K562 (cell line): Measurements from ENCODE around the gene KRTAP20-1. TPM values are rescaled to one million over a fixed set of nuclear protein-coding genes. Genes with fewer than 3 reads are reported as not detected.

Experiments used
- ATAC-seq: fragments of 200-7000 bp; cut with Tn5 transposase; 3 replicates; pipeline ENCODE4 v1.9.1; 2020; ENCODE audit warnings: moderate library complexity
- BruUV-seq: library from RNA; stranded (reverse); fragments of 400-500 nt; replicated peaks from 2 replicates; lab custom pipeline; 2021; lab: Mats Ljungman, UMichigan
- CTCF ChIA-PET: fragments of 300-600 bp; formaldehyde crosslinking; extraction: SDS; loops from one replicate; lab custom pipeline; 2021; ENCODE audit warnings: low intra/inter-chr PET ratio; lab: Yijun Ruan, JAX
- POLR2A ChIA-PET: fragments of 300-600, 350-650 bp; sonication (Branson Sonifier 250); formaldehyde crosslinking; extraction: SDS; loops from one replicate; lab custom pipeline; 2021; ENCODE audit warnings: antibody characterized with exemption, inconsistent platforms; lab: Yijun Ruan, JAX
- DNase-seq, 4 experiments: peaks; one replicate each; pipeline versions ENCODE4 v3.0.0 to v3.0.0-alpha.2; 2011 to 2018; ENCODE audit warnings: low spot score in 3 of 4, mixed read lengths in 3 of 4; ENCODE audit errors: extremely low read depth in 1 of 4
- FAIRE-seq: peaks from 2 replicates; lab custom pipeline; 2011; peaks lifted over from hg19 to GRCh38; lab: Jason Lieb, UNC
- H2AFZ ChIP-seq: 2 replicates; pipeline ENCODE4 v1.6.0; 2011; ENCODE audit warnings: low read depth, low read length, control low read depth, inconsistent platforms
- H3K27ac ChIP-seq: fragments of 200-600 bp; 3 replicates; pipeline ENCODE4 v1.8.0; 2011; ENCODE audit warnings: low read depth, mild to moderate bottlenecking, control low read depth, inconsistent platforms, low read length, moderate library complexity, mixed read lengths; ENCODE audit errors: extremely low read depth
- H3K27me3 ChIP-seq, 2 experiments: fragments of 300-600 bp in 1 of 2; 2 replicates in 1 of 2; 3 replicates in 1 of 2; pipeline versions ENCODE4 v1.6.0 to v1.8.0; 2011; ENCODE audit warnings: inconsistent platforms in 2 of 2, low read length in 2 of 2, mild to moderate bottlenecking in 1 of 2, mixed read lengths in 1 of 2, moderate library complexity in 1 of 2; ENCODE audit not compliant: control insufficient read depth in 2 of 2, insufficient read depth in 2 of 2
- H3K36me3 ChIP-seq: fragments of 300-600 bp; 3 replicates; pipeline ENCODE4 v1.8.0; 2011; ENCODE audit warnings: mild to moderate bottlenecking, low read length, inconsistent platforms; ENCODE audit not compliant: control insufficient read depth, insufficient read depth
- H3K4me1 ChIP-seq, 2 experiments: fragments of 200-600 bp in 1 of 2; replicated peaks in 1 of 2; 2 replicates in 1 of 2; 3 replicates in 1 of 2; pipeline versions ENCODE4 v1.5.1 to v1.8.0; 2011; ENCODE audit warnings: inconsistent platforms in 2 of 2, low read length in 2 of 2, mild to moderate bottlenecking in 1 of 2, mixed read lengths in 1 of 2, moderate library complexity in 1 of 2; ENCODE audit not compliant: control insufficient read depth in 2 of 2, insufficient read depth in 2 of 2
- H3K4me2 ChIP-seq: 2 replicates; pipeline ENCODE4 v1.6.1; 2011; ENCODE audit warnings: low read length, control low read depth, inconsistent platforms, mixed read lengths; ENCODE audit not compliant: insufficient read depth
- H3K4me3 ChIP-seq: fragments of 200-600 bp; sonication (generic), shearing (Covaris generic); 2 replicates; pipeline ENCODE4 v1.5.1; 2016; ENCODE audit warnings: control low read depth, inconsistent platforms
- H3K79me2 ChIP-seq: fragments of 200-600 bp; 3 replicates; pipeline ENCODE4 v1.8.0; 2011; ENCODE audit warnings: low read length, inconsistent platforms; ENCODE audit not compliant: control insufficient read depth, insufficient read depth
- H3K9ac ChIP-seq, 2 experiments: 2 replicates each; pipeline versions ENCODE4 v1.6.0 to v1.6.1; 2011; ENCODE audit warnings: low read depth in 2 of 2, low read length in 2 of 2, control low read depth in 1 of 2, inconsistent platforms in 1 of 2, mild to moderate bottlenecking in 1 of 2, mixed read lengths in 1 of 2; ENCODE audit not compliant: insufficient read depth in 1 of 2
- H3K9me1 ChIP-seq: one replicate; pipeline ENCODE4 v1.6.0; 2011; ENCODE audit warnings: inconsistent platforms, mild to moderate bottlenecking, low read length, moderate library complexity; ENCODE audit not compliant: control insufficient read depth, insufficient read depth
- H3K9me3 ChIP-seq: replicated peaks from 2 replicates; pipeline ENCODE4 v1.5.1; 2011; ENCODE audit warnings: low read depth, low read length, inconsistent platforms; ENCODE audit not compliant: control insufficient read depth, insufficient read depth
- H4K20me1 ChIP-seq: replicated peaks from 2 replicates; pipeline ENCODE4 v1.6.1; 2011; ENCODE audit warnings: low read length, inconsistent platforms, mixed read lengths; ENCODE audit not compliant: control insufficient read depth, insufficient read depth
- FOXA1 ChIP-seq: fragments of 450-650 bp; IDR thresholded peaks from 2 replicates; pipeline ENCODE4 v1.6.1; 2016; ENCODE audit warnings: mild to moderate bottlenecking, borderline replicate concordance
- HDAC8 ChIP-seq: fragments of 450-650 bp; IDR thresholded peaks from 2 replicates; pipeline ENCODE4 v1.6.1; 2016; ENCODE audit warnings: mild to moderate bottlenecking, missing genetic modification characterization, moderate library complexity, missing compliant biosample characterization
- NFRKB ChIP-seq: fragments of 450-650 bp; IDR thresholded peaks from 2 replicates; pipeline ENCODE4 v1.6.1; 2016; ENCODE audit warnings: low read depth
- PHF21A ChIP-seq: fragments of 450-650 bp; IDR thresholded peaks from 2 replicates; pipeline ENCODE4 v1.6.1; 2017; ENCODE audit warnings: low read depth, borderline replicate concordance
- WGBS: fragments of 100-300 bp; shearing (Covaris generic); methylation state at CpG from one replicate; pipeline ENCODE4 v1.1.6; 2016; ENCODE audit warnings: low coverage, mixed read lengths; ENCODE audit not compliant: insufficient coverage; ENCODE audit errors: missing lambda C conversion rate; 5-methylcytosine and 5-hydroxymethylcytosine counted together
- in situ Hi-C: fragments of 300-500 bp; cut with MboI; formaldehyde crosslinking; loops from 4 replicates; pipeline ENCODE4 v1.15.0; 2018; ENCODE audit warnings: inconsistent platforms, mixed read lengths
- intact Hi-C: fragments of 100-400 bp; cut with micrococcal nuclease; formaldehyde crosslinking; loops from 2 replicates; pipeline ENCODE4 v1.14.2; 2022
- polyA plus RNA-seq, 8 experiments: library from polyadenylated mRNA; depleted of rRNA in 4 of 8; stranded (reverse) in 5 of 8; unstranded in 3 of 8; fragments of >200 nt; fragmentation: Nextera tagmentation in 2 of 8; fragmentation: Illumina TruSeq in 1 of 8; extraction: Ambion mirVana in 2 of 8; extraction: Trizol in 1 of 8; gene quantifications; 2 replicates each; pipeline versions ENCODE4 v1.2.1 to v1.2.3, GENCODE V29; 2011 to 2014; ENCODE audit warnings: inconsistent platforms in 1 of 8, missing spikeins in 1 of 8
- total RNA-seq, 7 experiments: library from RNA; depleted of rRNA in 6 of 7; stranded (reverse); fragments of >200 nt in 6 of 7; fragmentation: Illumina TruSeq in 2 of 7; extraction: Trizol in 2 of 7; gene quantifications; 2 replicates each; pipeline versions ENCODE4 v1.2.1 to v1.2.3, GENCODE V29; 2011 to 2021; ENCODE audit warnings: low replicate concordance in 1 of 7
- TF ChIP-seq, protein P1 (sequence below): fragments of 450-650 bp; formaldehyde crosslinking; IDR thresholded peaks from 2 replicates; pipeline ENCODE4 v1.4.0; 2020; ENCODE audit warnings: mild to moderate bottlenecking, moderate library complexity

KRTAP20-1 gene
- total and polyA plus RNA-seq, 9 of the 15 experiments (the other 6 are each of a cell fraction or from before 2014, with no cell fraction given), result not detected

DNA sequence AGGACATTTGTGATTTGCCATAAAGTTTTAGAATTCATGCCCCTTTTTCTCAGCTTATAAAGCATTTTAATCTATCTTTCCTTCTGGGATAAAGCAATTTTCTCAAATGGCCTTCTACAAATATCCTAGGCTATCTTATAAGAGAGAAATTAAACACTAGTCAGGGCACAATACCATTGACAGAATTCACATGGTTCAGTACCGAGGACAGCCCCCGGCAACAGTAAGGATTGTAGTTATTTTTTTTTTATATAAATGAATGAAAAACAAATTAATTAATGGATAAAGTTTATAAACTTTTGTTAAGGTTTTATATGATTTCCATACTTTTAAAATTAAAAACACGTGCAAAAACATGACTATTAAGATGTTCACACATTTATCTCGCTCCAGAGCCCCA lies 11.9 kb downstream of the KRTAP20-1 start (continued):
- TF ChIP-seq, protein P1, sequence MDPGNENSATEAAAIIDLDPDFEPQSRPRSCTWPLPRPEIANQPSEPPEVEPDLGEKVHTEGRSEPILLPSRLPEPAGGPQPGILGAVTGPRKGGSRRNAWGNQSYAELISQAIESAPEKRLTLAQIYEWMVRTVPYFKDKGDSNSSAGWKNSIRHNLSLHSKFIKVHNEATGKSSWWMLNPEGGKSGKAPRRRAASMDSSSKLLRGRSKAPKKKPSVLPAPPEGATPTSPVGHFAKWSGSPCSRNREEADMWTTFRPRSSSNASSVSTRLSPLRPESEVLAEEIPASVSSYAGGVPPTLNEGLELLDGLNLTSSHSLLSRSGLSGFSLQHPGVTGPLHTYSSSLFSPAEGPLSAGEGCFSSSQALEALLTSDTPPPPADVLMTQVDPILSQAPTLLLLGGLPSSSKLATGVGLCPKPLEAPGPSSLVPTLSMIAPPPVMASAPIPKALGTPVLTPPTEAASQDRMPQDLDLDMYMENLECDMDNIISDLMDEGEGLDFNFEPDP (CRISPR knock-in tag), result no peak
- TF ChIP-seq HDAC8 (tag), result no peak
- TF ChIP-seq PHF21A, result no peak
- no peak for TF ChIP-seq NFRKB
- TF ChIP-seq, all 486 proteins: peak for 0

DNA sequence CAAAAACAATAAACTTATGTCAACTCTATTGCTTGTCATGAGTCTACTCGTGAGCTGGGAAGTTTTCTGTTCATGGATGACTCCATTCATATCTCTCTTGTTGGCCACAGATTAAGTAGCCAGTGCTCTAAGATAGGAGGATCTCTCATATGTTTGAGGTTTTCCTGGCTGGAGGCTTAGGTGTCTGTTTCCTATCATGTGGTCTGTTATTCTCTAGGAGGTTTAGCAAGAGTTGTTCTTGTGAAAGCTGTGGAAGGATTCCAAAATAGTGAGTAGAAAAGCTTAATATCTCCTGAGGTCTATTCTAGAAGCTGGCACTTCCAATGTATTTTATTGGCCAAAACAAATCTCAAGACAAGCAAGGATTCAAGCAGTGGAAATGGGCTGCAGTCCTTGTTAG lies 13.0 kb downstream of the KRTAP20-1 start:
- in situ Hi-C loops (no loop called here), intact Hi-C loops (no loop called here)
- H3K36me3 ChIP-seq, result no peaks in the 10 kb centered on the region
- ChIA-PET POLR2A (no interaction called here), CTCF (no interaction called here)
- no peaks in the 10 kb centered on the region for H4K20me1 ChIP-seq
- no peak overlapping the region for H2AFZ ChIP-seq
- no peaks in the 10 kb centered on the region for H3K27me3 ChIP-seq
- H3K9me3 ChIP-seq, result no peaks in the 10 kb centered on the region
- H3K27ac ChIP-seq, result no peak overlapping the region
- ATAC-seq (no peak), FAIRE-seq (no peak), DNase-seq (no peak)
- no peak overlapping the region for H3K4me3 ChIP-seq
- no peak overlapping the region for H3K9ac ChIP-seq
- H3K79me2 ChIP-seq, result no peaks in the 10 kb centered on the region
- no peak for TF ChIP-seq NFRKB
- no peak for TF ChIP-seq FOXA1
- BruUV-seq, result no TSS peak
- no peak overlapping the region for H3K4me2 ChIP-seq
- WGBS, result 0% methylated on average over 1 of the region's 1 CpG
- H3K9me1 ChIP-seq, result no peaks in the 10 kb centered on the region
- no peaks in the 10 kb centered on the region for H3K4me1 ChIP-seq
